ENCODE data around the gene PAPOLB. TPM values are rescaled to one million over a fixed set of nuclear protein-coding genes. Genes with fewer than 3 reads are reported as not detected.

Gene PAPOLB
- total RNA-seq, 1 donor from 2014 or later = 0.14 TPM

DNA sequence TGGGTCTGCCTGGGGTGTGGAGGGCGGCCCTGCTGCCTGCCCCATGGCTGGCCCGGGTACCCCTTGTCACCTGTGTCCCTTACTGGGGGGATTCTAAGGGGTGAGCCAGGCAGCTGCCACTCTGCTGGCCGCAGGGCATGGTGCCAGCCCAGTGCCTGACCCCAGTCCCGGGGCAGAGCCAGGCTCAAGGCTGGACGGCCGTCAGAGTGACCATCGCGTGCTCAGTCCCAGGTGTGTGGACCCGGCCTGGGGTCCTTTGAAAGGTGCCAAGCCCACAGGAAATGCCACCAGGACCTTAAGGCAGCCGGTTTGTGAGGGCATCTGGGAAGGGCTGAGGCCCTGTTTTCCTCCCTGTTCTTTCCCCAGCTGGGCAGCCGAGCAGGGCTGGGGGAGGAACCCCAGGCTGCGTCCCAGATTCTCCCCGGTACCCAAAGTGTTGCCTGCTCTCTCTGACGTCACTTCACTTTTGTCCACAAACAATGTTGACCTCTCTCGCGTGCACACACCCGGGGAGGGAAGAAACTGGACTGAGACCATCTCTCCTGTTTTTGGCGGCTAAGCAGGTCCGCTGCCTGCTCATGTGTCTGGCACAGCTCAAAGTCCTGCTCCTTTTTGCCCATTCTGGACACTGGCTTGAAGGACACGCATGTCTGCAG, 37.6 kb downstream of the PAPOLB start:
- DNase-seq (ENCODE audit: low spot score) = no peak

DNA sequence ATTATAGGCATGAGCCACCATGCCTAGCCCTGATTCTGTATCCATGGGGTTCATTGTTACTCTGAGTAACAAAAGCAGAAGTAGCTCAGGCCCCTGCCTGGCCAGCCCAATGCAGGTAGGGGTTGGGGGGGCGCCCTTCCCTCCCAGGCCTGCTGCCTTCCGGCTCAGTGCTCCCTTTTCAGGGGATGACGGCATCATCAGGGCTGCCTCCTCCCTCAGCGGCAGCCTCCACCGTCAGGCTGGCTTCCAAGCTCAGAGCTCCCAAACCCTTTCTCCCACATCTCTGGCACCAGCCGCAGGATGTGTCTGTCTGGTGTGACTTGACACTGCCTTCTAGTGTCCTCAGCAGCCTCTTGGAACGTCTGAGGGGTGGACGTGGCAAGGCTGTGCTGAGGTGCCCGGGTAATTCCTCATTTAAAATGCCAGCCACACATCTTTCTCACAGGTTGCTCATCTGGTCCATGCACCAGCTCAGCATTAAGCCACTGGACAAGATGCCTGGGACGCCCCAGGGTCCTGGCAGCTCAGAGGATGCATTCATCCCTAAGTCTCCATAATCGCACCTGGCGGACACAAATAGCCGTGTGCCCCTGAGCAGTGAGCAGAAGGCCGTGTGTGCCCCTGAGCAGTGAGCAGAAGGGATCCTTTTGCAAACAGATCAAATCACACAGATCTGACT, 38.2 kb downstream of the PAPOLB start:
- no peak for DNase-seq (ENCODE audit: low spot score)

DNA sequence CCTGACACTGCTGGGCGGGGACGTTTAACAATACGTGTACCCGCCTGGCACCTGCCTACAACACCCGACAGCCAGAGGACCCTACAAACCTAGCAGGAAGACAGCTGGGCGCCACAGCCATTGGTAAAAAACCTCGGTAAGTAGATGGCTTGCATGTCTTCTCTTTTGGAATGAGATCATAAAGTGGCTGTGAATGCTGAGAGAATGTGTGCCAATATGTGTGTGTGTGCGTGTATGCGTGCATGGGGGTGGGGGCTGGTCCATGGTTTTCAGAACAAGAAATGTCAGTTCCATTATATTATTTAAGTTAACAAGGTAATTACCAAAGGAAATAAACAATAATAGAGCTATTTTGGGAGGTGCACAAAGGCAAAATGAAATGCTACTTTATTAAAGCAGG, 39.2 kb downstream of the PAPOLB start:
- no peak for DNase-seq (ENCODE audit: low spot score)

DNA sequence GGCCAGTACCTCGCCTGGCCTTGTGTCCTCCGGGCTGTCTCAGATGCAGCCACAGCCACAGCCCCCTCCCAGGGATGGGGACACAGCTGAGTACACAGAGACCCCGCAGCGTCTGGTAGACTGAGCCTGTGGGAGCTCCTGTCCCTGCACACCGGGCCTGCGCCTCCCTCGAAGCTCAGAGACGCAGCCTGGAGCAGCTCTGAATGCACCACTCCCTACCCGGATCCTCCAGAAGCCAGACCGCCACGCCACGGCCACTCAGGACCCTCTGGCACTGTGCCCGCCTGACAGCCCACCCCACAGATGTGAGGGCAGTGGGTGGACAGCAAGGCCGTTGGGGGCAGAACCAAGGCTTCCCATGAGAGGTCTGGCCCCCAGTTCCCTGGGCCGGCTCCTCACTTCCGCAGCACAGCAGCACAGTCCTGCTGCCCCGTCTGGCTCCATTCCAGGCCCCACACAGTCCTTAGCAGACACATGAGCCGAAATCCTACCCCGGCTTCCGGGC, 40.8 kb downstream of the PAPOLB start:
- no peak for DNase-seq (ENCODE audit: low spot score)

DNA sequence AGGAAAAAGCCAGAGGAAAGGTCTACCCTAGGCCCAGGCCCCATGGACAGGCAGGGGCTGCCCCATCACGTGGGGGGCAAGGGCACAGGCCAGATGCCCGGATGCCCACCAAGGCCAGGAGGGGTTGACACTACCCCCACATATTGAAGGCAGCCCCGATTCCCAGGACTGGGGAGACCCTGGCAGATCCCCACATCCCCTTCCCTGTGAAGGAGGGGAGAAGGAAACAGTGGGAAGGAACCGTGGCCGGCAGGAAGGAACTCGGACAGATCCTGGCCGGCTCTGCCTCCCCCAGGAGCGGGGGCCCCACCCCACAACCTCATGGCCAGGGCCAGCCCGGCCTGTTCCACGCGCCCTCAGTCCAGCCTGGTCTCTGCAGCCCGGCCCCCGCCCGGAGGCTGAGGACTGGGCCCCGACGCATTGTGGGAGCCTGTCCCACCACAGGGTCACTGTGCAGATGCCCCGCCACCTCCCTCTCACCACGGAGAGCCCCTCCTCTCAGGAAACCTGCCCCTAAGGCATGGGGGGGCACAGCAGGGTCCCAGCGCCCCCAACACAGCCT, 41.3 kb downstream of the PAPOLB start:
- no peak for DNase-seq (ENCODE audit: low spot score)

DNA sequence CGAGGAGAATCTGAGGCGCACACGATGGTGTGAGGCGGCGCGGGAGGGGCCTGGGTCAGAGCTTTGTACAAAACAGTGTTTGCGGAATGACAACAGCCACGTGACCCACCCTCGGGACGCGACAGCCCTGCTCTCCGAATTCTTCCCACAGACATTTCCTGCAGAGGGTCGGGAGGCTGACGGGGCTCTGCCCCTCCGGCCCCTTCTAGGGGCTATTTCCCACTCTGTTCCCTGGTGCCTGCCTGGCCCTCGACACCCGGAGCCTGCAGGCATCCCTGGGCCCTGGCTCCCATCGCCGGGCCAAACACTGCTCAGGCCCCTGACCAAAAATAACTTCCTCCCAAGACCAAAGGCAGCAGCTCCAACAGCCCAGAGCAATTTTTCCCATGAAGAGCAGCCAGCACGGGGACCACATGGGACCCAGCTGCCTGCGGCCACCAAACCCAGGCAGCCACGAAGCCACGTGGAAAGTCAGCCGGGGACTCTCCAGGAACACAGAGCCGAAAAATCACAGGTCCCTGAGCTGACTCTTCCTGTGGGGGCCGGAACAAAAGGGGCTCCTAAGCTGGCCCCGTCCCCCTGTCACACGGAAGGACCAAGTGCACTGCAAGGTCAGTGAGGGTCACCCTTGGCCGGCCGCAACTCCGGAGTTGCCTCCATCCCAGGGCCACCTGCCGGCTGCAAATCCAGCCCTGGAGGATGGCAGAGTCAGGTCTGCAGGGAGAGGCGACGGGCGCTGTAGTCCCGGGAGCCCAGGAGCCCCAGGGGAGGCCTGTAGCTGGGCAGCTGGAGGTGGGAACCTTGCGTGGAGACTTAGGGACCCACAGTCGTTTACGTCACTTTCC, 42.0 kb downstream of the PAPOLB start:
- no peak for DNase-seq (ENCODE audit: low spot score)

DNA sequence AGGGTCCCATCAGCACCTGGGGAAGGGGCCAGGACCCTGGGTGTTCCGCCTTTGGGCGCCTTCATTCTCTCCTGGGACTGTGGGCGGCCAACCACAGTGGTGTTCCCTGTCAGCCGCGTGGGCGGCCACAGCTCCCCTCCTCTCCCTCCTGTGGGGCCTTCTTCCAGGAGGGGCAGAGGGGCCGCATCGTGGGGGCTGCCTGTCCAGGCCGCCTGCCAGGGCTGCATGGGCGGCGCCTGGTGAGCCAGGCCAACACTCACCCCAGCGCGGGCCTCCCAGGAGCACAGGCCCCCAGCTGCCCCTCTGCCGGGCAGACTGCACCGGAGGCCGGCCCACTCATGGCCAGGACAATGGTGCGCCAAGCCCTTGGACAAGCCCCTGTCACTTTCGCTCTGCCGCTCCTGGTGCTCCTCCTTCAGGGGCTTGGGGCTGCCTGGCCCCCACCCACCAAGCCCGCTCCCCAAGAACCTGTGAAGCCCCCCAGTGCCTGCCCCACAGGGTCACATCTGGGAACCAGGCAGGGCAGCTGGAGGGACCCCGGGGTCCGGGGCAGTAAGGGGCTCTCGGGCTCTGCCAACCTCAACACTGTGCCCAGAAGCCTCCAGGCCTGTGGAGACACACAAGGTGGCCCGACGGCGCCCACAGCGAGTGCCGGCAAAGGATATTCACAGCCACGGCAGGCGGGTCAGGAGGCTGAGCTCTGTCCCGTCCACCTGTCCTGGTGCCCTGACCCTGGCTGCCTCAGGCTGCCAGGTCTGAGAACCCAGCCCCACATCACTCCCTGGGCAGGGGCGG, 43.6 kb downstream of the PAPOLB start:
- no peak for DNase-seq (ENCODE audit: low spot score)

DNA sequence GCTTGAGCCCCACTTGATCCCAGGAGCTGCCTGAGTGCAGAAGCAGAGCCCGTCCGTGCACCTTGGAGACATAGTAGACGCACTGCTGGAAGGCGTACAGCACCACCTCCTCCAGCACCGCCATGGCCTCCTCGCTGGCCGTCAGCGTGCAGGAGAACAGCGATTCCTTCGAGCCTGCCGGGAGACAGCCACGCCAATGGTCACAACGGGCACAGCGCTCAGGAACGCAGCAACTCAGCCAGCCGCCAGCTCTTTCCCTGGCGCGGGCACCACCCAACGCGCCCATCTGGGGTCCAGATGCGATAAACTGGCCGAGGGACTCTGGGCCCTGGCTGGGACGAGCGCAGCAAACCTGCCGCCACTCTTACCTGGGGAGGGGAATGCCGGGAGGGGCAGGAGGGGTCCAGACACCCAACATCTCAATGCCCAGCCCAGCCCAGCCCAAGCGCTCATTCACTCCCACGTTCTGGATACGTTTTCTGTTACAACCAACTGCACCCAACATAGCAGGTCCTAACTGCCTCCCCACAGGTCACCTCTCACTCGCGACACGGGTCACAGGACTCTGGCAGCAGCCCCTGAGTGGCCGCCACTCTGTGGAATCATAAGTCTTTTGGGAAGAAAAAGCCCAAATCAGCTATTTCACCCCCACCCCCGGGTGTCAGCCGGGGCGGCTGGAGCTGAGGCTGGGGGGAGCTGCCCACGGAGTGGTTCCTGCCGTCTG, 44.5 kb downstream of the PAPOLB start:
- DNase-seq (ENCODE audit: low spot score) = no peak

DNA sequence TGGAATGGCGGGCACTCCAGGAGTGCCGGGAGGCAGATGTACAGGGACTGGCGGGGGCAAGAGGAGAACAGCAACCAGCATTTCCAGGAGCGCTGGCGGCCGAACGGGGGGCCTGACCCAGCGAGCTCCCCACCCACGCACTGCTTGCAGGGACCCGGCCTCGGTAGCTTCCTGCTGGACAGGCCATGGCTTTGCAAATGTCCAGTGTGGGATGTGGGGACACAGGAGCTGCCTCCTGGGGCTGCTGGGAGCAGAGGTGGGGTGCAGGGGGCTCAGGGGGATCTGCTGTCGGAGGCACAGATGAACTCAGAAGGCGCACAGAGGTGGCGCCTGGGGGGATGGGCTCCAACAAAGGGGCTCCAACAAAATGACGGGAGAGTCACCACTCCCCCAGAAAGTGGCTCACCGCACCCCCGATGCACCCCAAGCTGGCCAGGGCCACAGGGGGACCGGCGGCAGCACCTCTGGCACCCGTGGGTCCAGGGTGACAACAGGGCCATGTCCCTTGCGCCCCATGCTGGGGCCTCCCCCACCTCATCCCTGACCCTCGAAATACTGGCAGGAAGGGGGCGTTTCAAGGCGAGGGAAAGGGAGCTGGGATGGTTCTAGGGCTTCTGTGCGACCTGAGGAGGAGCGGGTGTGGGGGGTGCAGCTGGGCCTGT, 45.3 kb downstream of the PAPOLB start:
- DNase-seq (ENCODE audit: low spot score) = no peak

DNA sequence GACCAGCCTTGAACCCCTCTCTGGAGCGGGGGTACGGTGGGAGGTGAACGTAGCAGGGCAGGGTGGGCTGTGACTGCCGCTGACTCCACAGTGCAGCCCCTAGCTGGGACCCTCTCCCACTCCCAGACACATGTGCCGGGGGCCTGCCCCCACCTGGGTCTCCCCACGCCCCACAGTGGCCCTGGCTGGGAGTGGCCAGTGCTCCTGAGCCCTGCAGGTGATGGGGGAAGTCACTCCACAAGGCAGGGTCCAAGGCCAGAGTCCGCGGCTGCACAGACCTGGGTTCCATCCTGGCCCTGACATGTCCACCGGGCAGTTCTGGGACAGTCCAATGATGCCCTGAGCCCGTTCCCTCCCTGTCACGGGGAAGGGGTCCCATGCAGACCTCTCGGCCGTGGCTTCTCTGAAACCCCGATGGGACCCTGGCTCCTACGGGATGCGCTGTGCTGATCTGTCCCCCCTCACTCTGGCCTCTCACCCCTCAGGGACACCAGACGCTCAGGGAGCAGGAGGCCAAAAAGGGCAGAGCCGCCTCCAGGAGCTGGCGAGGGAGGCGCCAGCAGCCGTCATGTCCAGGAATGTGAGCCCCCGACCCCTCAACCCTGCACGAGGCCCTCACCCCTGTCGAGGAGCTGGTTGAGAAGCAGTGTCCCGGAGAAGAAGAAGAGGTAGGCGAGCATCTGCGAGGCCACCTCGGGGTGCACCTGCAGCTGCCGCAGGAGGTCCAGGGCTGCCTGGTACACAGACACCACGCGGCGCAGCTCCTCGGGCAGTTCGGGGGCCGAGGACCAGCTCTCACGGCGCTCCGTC, 46.0 kb downstream of the PAPOLB start:
- DNase-seq (ENCODE audit: low spot score) = no peak

DNA sequence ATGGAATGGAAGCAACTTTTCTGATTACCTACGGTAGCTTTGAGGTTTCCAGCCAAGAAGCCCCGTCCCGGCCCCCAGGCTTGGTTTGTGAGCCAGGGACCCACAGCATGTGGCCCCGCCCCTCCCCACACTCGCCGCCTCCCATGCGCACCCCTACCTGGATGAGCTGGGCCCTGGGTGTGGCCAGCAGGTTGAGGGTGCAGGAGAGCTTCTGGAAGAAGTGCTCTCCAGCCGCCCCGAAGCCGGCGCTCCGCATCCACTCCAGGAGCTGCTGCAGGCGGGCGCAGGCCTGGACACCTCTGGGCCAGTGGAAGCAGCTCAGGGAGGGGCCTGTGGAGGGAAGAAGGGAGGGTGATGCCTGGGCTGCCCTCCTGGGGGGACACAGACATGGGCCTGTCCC, 46.7 kb downstream of the PAPOLB start:
- DNase-seq (ENCODE audit: low spot score) = no peak

DNA sequence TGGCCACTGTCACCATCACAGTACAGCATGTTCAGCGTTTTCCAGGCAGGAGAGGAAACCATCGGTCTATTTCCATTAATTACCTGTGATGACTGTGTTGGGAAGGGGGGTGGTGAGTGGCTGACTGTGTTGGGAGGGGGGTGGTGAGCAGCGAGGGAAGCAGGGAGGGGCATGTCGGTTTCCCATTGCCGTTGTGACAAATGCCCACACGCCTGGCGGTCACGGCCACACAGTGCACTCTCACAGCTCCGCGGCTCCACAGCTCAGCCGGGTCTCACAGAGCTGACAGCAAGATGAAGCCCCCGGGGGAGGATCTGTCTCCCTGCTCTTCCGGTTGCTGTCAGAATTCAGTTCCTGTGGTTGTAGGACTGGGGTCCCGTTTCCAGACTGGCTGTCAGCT, 47.4 kb downstream of the PAPOLB start:
- DNase-seq (ENCODE audit: low spot score) = no peak

DNA sequence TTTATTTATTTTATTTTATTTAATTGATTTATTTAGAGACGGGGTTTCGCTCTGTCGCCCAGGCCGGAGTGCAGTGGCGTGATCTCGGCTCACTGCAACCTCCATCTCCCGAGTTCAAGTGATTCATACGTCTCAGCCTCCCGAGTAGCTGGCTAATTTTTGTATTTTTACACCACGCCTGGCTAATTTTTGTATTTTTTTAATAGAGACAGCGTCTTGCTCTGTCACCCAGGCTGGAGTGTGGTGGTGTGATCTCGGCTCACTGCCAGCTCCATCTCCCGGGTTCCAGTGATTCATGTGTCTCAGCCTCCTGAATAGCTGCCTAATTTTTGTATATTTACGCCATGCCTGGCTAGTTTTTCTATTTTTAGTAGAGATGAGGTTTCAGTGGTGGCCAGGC, 52.2 kb downstream of the PAPOLB start:
- DNase-seq (ENCODE audit: low spot score) = no peak

DNA sequence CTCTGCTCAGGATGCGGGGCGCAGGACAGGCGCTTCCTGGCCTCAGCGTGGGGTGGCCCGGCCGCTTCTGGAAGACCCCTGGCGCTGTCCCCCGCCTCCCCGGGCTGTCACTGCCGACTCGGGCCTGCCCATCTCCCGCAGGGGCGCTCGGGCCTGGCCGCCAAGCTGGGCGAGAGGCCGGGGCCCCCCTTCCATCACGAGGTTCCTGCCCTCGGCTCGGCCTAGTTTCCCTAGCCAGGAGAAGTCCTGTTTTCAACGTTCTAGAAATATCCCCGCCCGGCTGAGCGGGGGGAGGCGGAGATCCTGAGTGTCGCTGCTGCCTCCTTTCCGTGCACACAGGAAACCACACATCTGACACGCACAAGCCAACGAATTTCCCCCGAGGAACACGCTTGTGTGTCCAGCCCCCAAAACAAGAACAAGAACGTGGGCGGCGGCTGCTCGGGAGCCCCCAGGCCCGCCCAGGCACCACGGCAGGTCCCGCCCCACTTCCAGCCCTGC, 52.7 kb downstream of the PAPOLB start:
- DNase-seq (ENCODE audit: low spot score) = no peak

DNA sequence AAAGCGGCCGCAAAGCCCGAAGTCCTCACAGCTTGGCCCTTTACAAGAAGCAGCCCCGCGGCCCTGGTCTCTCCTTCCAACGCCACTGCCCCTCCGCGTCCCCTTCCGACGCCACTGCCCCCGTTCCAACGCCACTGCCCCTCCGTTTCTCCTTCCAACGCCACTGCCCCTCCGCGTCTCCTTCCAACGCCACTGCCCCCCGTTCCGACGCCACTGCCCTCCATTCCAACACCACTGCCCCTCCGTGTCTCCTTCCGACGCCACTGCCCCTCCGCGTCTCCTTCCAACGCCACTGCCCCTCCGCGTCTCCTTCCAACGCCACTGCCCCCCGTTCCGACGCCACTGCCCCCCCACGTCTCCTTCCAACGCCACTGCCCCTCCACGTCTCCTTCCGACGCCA, 53.3 kb downstream of the PAPOLB start:
- DNase-seq (ENCODE audit: low spot score) = no peak

DNA sequence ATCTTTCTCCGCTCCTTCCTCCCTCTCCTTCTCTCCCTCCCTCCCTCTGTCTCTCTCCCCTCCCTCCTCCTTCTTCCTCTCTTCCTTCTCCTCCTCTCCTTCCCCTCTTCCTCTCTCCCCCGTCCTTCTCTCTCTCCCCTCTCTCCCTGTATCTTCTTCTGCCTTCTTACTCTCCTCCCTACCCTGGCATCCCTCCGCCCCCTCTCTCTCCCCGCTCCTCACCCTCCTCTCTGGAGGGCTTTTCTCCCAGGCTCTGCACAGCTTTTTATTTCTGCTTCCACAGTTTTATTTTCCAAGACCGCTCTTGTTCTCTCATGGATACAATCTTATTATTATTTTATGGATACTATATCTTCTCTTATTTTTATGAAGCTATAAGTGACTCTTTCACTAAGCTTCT, 53.8 kb downstream of the PAPOLB start:
- no peak for DNase-seq (ENCODE audit: low spot score)

Data from mucosa of gallbladder (tissue), 1 donor.